Measurements from ENCODE around the gene SAP25.
"Not testable (repeated sequence)": the region's sequence is repeated elsewhere in the genome, so short reads cannot be mapped to it uniquely, and the experiment has no call there.

DNA sequence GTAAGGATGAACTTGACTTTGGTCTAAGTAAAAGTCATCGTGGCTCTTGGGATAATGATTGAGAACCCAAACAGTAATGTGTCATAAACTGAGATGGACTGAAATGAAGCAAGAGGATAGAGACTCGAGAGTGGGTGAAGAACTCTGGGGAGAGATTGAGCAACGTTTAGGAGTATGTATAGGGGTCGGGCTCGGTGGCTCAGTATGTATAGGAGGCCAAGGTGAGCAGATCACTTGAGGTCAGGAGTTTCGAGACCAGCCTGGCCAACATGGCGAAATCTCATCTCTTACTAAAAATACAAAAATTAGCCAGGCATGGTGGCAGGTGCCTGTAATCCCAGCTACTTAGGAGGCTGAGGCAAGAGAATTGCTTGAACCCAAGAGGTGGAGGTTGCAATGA is 32.4 kb downstream of the SAP25 start:
- not testable (repeated sequence) for TF ChIP-seq NRF1, CHD1 (IDR thresholded peaks at IDR 0.05; ENCODE audit: low read depth, low read length)
